Gastroesophageal sphincter (tissue), 4 donors: ENCODE measurements around the gene MDM1. TPM values are rescaled to one million over a fixed set of nuclear protein-coding genes. Genes with fewer than 3 reads are reported as not detected.

Experiments used
- ATAC-seq: fragments of 150-250 bp; one replicate; pipeline ENCODE4 v1.9.1; 2016; ENCODE audit warnings: mild to moderate bottlenecking, moderate library complexity
- H3K27ac ChIP-seq, 4 donors: fragments of 200-600 bp; sonication (generic) in 3 of 4; 1 replicate in 3 of 4; 2 replicates in 1 of 4; pipeline ENCODE4 v1.5.1; 2016 to 2019
- H3K27me3 ChIP-seq: fragments of 200-600 bp; sonication (generic); one replicate; pipeline ENCODE4 v1.5.1; 2019
- H3K36me3 ChIP-seq, 2 donors: fragments of 200-600 bp; sonication (generic); one replicate each; pipeline ENCODE4 v1.5.1; 2019; ENCODE audit warnings: control low read depth in 1 of 2
- H3K4me1 ChIP-seq, 3 donors: fragments of 200-600 bp; sonication (generic); 1 replicate in 2 of 3; 2 replicates in 1 of 3; pipeline ENCODE4 v1.5.1; 2016 to 2019; ENCODE audit warnings: control low read depth in 2 of 3
- H3K4me3 ChIP-seq, 2 donors: fragments of 200-600 bp; sonication (generic); one replicate each; pipeline ENCODE4 v1.5.1; 2019; ENCODE audit warnings: mild to moderate bottlenecking in 1 of 2, moderate library complexity in 1 of 2
- H3K9me3 ChIP-seq, 3 donors: fragments of 200-600 bp; sonication (generic); one replicate each; pipeline ENCODE4 v1.5.1; 2017 to 2019; ENCODE audit warnings: control low read depth in 2 of 3
- EP300 ChIP-seq: sonication (generic); formaldehyde crosslinking; IDR thresholded peaks from one replicate; pipeline ENCODE4 v1.6.1; 2017; ENCODE audit warnings: antibody characterized with exemption, mild to moderate bottlenecking
- POLR2A ChIP-seq, 2 donors: fragments of 450-650 bp; IDR thresholded peaks; one replicate each; pipeline ENCODE4 v1.6.1; 2017; ENCODE audit warnings: antibody characterized with exemption in 2 of 2, mild to moderate bottlenecking in 2 of 2, moderate library complexity in 1 of 2
- POLR2AphosphoS5 ChIP-seq: sonication (generic); formaldehyde crosslinking; IDR thresholded peaks from one replicate; pipeline ENCODE4 v1.6.1; 2017; ENCODE audit warnings: antibody characterized with exemption
- WGBS, 2 donors: methylation state at CpG; one replicate each; pipeline ENCODE4 v1.1.5; 2018; ENCODE audit warnings: low coverage in 1 of 2; 5-methylcytosine and 5-hydroxymethylcytosine counted together
- total RNA-seq, 4 donors: library from RNA; depleted of rRNA; stranded (reverse); fragments of >200 nt; gene quantifications; one replicate each; pipeline ENCODE4 v1.1.0, GENCODE V29; 2016
- TF ChIP-seq, protein P1 (sequence below), 4 experiments: fragments of 200-600 bp in 2 of 4; fragments of 450-650 bp in 2 of 4; sonication (generic) in 1 of 4; IDR thresholded peaks; one replicate each; pipeline ENCODE4 v1.5.1; 2017 to 2019; ENCODE audit warnings: antibody characterized with exemption in 4 of 4, mild to moderate bottlenecking in 2 of 4, moderate library complexity in 2 of 4

Gene MDM1
- total RNA-seq, 4 donors from 2014 or later, result 13.5 to 38.8 (median 23.1) TPM

DNA sequence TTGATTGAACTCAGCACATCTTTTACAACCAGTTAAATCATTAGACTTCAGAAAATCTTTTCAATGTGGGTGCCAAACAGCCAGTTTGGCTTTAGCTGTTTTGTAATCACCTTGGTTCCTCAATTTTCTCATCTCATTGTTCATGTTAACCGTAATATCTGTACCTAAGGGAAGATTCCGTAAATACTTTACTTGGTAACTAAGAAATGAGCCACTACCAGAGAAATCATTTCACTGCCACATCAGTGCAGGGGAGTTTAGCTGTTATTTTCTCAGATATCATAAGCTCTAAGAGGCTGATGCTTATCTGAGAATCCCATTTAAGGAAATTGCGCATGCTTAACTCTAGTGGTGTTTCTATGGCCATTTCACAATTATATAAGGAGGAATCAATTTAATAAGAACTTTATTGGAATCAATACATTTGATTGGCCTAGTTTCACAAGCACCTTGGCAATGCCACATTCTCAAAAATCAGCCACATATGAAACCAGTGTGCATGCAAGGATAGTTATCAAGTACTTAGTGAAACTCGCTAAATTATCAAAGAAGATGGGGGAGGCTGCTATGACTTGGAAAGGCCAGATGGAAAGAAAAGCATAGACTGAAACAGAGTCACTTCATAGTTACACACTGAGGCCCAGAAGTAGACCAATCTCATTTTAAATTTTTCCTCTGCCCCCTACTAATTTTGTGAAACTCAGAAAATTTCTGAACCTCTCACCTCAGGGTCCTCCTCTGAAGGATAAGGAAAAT lies 50.7 kb downstream of the MDM1 start:
- Histone ChIP-seq H3K27ac (no peak overlapping the region), H3K4me1 (no peaks in the 10 kb centered on the region), H3K36me3 (no peaks in the 10 kb centered on the region), H3K9me3 (no peaks in the 10 kb centered on the region), H3K27me3 (no peaks in the 10 kb centered on the region), H3K4me3 (no peak overlapping the region)
- 92 to 96% methylated on average over 4 of the region's 4 CpGs for WGBS, 2 donors
- TF ChIP-seq, protein P1, sequence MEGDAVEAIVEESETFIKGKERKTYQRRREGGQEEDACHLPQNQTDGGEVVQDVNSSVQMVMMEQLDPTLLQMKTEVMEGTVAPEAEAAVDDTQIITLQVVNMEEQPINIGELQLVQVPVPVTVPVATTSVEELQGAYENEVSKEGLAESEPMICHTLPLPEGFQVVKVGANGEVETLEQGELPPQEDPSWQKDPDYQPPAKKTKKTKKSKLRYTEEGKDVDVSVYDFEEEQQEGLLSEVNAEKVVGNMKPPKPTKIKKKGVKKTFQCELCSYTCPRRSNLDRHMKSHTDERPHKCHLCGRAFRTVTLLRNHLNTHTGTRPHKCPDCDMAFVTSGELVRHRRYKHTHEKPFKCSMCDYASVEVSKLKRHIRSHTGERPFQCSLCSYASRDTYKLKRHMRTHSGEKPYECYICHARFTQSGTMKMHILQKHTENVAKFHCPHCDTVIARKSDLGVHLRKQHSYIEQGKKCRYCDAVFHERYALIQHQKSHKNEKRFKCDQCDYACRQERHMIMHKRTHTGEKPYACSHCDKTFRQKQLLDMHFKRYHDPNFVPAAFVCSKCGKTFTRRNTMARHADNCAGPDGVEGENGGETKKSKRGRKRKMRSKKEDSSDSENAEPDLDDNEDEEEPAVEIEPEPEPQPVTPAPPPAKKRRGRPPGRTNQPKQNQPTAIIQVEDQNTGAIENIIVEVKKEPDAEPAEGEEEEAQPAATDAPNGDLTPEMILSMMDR (IDR thresholded peaks at IDR 0.05), result no peak
- no peak for TF ChIP-seq POLR2A (IDR thresholded peaks at IDR 0.05)
- TF ChIP-seq POLR2AphosphoS5, result no peak
- TF ChIP-seq EP300, result no peak
- no peak for ATAC-seq

DNA sequence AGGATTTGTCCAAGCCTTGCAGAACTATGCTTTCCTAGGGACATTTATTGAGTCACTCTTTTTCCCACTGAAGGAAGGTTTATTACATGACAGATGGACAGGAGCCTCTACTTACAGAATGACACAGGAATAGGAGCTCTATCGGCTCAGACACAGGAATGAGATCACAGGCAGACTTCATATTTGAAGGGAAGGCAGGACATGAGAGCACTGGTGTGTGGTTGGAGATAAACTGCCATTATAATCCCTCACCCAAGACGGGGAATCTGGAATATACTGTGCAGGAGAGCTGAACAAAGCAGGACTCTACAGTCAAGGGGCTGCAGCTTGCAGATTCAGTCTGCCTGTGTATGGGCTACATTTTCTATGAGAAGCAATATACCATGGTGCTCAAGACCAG lies 51.9 kb downstream of the MDM1 start:
- no peaks in the 10 kb centered on the region for H3K36me3 ChIP-seq
- TF ChIP-seq POLR2A (IDR thresholded peaks at IDR 0.05) (no peak), POLR2AphosphoS5 (no peak), EP300 (no peak)
- TF ChIP-seq, protein P1 (IDR thresholded peaks at IDR 0.05), result no peak
- H3K9me3 ChIP-seq, result no peaks in the 10 kb centered on the region
- 88% methylated on average over 2 of the region's 2 CpGs; no CpG with 5 or more reads in 1 of the 2 donors for WGBS, 2 donors
- no peak overlapping the region for H3K27ac ChIP-seq
- no peaks in the 10 kb centered on the region for H3K4me1 ChIP-seq
- H3K27me3 ChIP-seq, result no peaks in the 10 kb centered on the region
- ATAC-seq, result no peak
- no peak overlapping the region for H3K4me3 ChIP-seq

DNA sequence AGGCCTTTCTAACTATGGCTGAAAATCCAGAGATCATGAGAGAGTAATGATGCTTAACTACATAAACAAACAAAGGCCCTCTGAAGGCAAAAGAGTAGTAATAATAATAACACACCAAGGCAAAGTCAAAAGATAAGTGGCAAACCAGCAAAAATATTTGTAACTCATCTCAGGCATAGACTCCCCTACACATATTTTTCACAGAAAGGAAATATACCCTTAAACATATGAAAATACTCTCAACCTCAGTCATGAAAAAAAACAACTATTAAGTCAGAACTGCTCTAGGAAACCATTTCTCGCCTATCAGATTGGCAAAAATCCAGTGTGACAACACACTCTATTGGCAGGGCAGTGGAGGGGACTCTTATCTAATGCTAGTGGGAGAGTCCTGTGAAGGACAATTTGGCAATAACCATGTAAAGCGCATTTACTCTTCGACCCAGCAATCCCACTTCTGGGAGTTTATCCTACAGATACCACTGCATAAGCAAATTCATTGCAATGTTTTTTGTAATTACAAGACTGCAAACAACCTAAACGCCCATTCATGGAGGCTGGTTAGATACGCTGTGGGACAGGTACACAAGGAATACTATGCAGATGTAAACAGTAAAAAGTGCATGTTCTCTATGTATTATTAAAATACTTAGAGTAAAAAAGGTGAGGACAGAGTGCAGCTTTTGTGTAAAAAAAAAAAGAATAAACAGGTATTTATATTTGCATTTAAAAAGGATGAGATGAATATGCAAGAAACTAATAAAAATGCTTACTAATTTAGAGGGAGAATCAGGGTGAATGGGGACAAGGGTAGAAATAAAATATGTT lies 52.7 kb downstream of the MDM1 start:
- H3K36me3 ChIP-seq, result no peaks in the 10 kb centered on the region
- no peak overlapping the region for H3K27ac ChIP-seq
- no peaks in the 10 kb centered on the region for H3K4me1 ChIP-seq
- no peak overlapping the region for H3K4me3 ChIP-seq
- no peak for ATAC-seq
- H3K27me3 ChIP-seq, result no peaks in the 10 kb centered on the region
- no peaks in the 10 kb centered on the region for H3K9me3 ChIP-seq
- 66 to 76% methylated on average over 5 of the region's 5 CpGs for WGBS, 2 donors
- no peak for TF ChIP-seq POLR2AphosphoS5

DNA sequence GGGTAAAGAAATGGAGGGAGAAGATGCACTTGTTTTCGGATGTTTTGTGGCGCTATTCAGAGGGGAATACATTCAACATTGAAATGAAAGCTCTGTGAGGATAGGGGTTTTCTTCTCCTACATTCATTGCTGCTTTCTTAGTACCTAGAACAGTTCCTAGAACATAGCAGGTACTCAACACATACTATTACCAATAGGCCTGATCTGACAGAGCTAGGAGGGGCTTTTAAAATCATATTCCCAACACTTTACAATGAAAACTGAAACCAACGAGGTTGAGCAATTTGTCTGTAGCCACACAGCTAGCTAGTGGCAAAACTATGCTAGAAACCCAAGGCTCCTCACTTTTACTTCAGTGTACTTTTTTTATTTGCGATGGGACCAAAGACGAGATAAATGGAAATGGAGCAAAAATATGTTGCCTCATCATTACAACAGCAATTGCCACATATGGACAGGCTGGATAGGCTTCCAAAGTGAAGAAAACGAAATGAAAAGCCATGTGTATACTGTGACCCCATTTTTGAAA lies 55.7 kb downstream of the MDM1 start:
- Histone ChIP-seq H3K9me3 (no peaks in the 10 kb centered on the region), H3K36me3 (no peaks in the 10 kb centered on the region), H3K4me1 (no peaks in the 10 kb centered on the region), H3K27me3 (no peaks in the 10 kb centered on the region), H3K27ac (no peak overlapping the region), H3K4me3 (no peak overlapping the region)
- ATAC-seq, result no peak
- TF ChIP-seq, protein P1 (IDR thresholded peaks at IDR 0.05), result no peak
- TF ChIP-seq POLR2A (IDR thresholded peaks at IDR 0.05) (no peak), POLR2AphosphoS5 (no peak), EP300 (no peak)
- 84 to 92% methylated on average over 5 to 6 of the region's 6 CpGs for WGBS, 2 donors

DNA sequence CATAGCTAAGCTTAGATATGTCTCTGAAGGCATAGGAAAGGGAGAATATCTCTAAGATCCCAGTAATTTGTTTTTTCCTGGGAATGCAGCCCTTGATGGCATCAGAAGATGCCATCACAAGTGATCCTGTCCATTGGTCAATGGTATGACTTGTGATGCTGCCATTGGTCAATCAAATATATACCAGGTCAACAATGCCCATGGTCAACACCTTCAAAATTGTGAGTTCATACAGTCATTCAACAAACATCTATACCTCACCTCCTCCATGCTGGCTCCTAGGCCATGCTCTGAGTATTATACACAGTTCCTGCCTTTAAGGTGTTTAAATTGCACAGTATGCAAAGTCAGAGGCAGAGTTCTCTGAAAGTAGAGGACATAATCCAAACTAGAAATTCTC lies 59.4 kb downstream of the MDM1 start:
- ATAC-seq, result no peak
- H3K4me3 ChIP-seq, result no peak overlapping the region
- H3K4me1 ChIP-seq, result no peaks in the 10 kb centered on the region
- no peak for TF ChIP-seq EP300
- TF ChIP-seq POLR2A (IDR thresholded peaks at IDR 0.05), result no peak
- no peak for TF ChIP-seq POLR2AphosphoS5
- TF ChIP-seq, protein P1 (IDR thresholded peaks at IDR 0.05), result no peak
- H3K27ac ChIP-seq, result no peak overlapping the region
- H3K9me3 ChIP-seq, result no peaks in the 10 kb centered on the region
- no peaks in the 10 kb centered on the region for H3K27me3 ChIP-seq
- H3K36me3 ChIP-seq, result no peaks in the 10 kb centered on the region
